Lung (tissue), 12 donors: ENCODE measurements around the gene TDRD3. TPM values are rescaled to one million over a fixed set of nuclear protein-coding genes. Genes with fewer than 3 reads are reported as not detected.
A peak's percentile ranks its signal among the peaks of the same experiment; 100 is the strongest.

Experiments
- ATAC-seq: fragments of 200-7000 bp; cut with Tn5 transposase; one replicate; pipeline ENCODE4 v1.9.1; 2020; ENCODE audit warnings: moderate number of reproducible peaks; ENCODE audit not compliant: insufficient read depth, low FRiP score
- DNase-seq, 3 donors: peaks; one replicate each; pipeline ENCODE4 v3.0.0-alpha.2; 2013 to 2017
- H3K27ac ChIP-seq, 2 donors: one replicate each; pipeline ENCODE4 v1.5.1; 2013; ENCODE audit warnings: mild to moderate bottlenecking in 2 of 2, moderate library complexity in 2 of 2, control low read depth in 1 of 2, inconsistent platforms in 1 of 2, low read depth in 1 of 2, low read length in 1 of 2
- H3K27me3 ChIP-seq, 3 donors: one replicate each; pipeline ENCODE4 v1.5.1; 2013; ENCODE audit warnings: low read length in 2 of 3; ENCODE audit not compliant: control insufficient read depth in 3 of 3, insufficient read depth in 3 of 3
- H3K36me3 ChIP-seq, 4 donors: one replicate each; pipeline ENCODE4 v1.5.1; 2013; ENCODE audit warnings: low read length in 4 of 4, mild to moderate bottlenecking in 1 of 4, moderate library complexity in 1 of 4; ENCODE audit not compliant: control insufficient read depth in 4 of 4, insufficient read depth in 4 of 4
- H3K4me1 ChIP-seq, 5 donors: one replicate each; pipeline ENCODE4 v1.5.1; 2013; ENCODE audit warnings: low read length in 5 of 5, mild to moderate bottlenecking in 2 of 5, moderate library complexity in 1 of 5; ENCODE audit not compliant: control insufficient read depth in 5 of 5, insufficient read depth in 5 of 5
- H3K4me3 ChIP-seq: one replicate; pipeline ENCODE4 v1.5.1; 2013; ENCODE audit warnings: mild to moderate bottlenecking, control low read depth, moderate library complexity
- H3K9ac ChIP-seq, 2 donors: one replicate each; pipeline ENCODE4 v1.5.1; 2013; ENCODE audit warnings: low read length in 2 of 2, control low read depth in 1 of 2; ENCODE audit not compliant: insufficient read depth in 1 of 2
- H3K9me3 ChIP-seq, 4 donors: one replicate each; pipeline ENCODE4 v1.5.1; 2013; ENCODE audit warnings: low read length in 3 of 4, mild to moderate bottlenecking in 1 of 4, moderate library complexity in 1 of 4; ENCODE audit not compliant: control insufficient read depth in 4 of 4, insufficient read depth in 3 of 4
- WGBS, 2 donors: extraction: QIAGEN DNeasy Blood & Tissue Kit; methylation state at CpG; one replicate each; pipeline ENCODE4 v1.1.7; 2013; 5-methylcytosine and 5-hydroxymethylcytosine counted together
- polyA plus RNA-seq, 2 donors: library from polyadenylated mRNA; stranded (reverse); fragments of 200-250 nt; gene quantifications; one replicate each; pipeline ENCODE4 v1.2.1, GENCODE V29; 2013
- total RNA-seq, 2 donors: library from RNA; depleted of rRNA in 1 of 2; stranded (reverse); fragments of >200 nt in 1 of 2; gene quantifications; one replicate each; pipeline ENCODE4 v1.2.1, GENCODE V29; 2014 to 2021
- TF ChIP-seq, protein P1 (sequence below): IDR thresholded peaks from 2 replicates; pipeline ENCODE4 v1.5.1; 2012; ENCODE audit warnings: mild to moderate bottlenecking; ENCODE audit errors: control extremely low read depth, extremely low read depth
- donor health status: control.
- donor health status: control.
- donor health status: Bipolar disorder and iron deficiency.
- donor health status: healthy.
- donor health status: DM: yes; HTN: yes; CAD: no.

The TDRD3 gene
- total and polyA plus RNA-seq, 4 donors: 6.5 to 56.7 (median 19.4) TPM

GRCh38 chr13:60613080-60613479 is 216.1 kb downstream of the TDRD3 start:
- Histone ChIP-seq H3K27ac (no peak overlapping the region), H3K4me1 (no peaks in the 10 kb centered on the region), H3K36me3 (no peaks in the 10 kb centered on the region), H3K4me3 (no peak overlapping the region), H3K9me3 (no peaks in the 10 kb centered on the region), H3K27me3 (peaks cover 0 to 2% (median 0%) of the 10 kb centered on the region in 3 donors), H3K9ac (no peak overlapping the region)
- no peak for DNase-seq
- 88 to 93% methylated on average over 1 of the region's 1 CpG for WGBS, 2 donors
- TF ChIP-seq, protein P1, sequence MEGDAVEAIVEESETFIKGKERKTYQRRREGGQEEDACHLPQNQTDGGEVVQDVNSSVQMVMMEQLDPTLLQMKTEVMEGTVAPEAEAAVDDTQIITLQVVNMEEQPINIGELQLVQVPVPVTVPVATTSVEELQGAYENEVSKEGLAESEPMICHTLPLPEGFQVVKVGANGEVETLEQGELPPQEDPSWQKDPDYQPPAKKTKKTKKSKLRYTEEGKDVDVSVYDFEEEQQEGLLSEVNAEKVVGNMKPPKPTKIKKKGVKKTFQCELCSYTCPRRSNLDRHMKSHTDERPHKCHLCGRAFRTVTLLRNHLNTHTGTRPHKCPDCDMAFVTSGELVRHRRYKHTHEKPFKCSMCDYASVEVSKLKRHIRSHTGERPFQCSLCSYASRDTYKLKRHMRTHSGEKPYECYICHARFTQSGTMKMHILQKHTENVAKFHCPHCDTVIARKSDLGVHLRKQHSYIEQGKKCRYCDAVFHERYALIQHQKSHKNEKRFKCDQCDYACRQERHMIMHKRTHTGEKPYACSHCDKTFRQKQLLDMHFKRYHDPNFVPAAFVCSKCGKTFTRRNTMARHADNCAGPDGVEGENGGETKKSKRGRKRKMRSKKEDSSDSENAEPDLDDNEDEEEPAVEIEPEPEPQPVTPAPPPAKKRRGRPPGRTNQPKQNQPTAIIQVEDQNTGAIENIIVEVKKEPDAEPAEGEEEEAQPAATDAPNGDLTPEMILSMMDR: no peak
- no peak for ATAC-seq

- Histone ChIP-seq H3K27me3 (peaks cover 0 to 2% (median 0%) of the 10 kb centered on the region in 3 donors), H3K4me3 (no peak overlapping the region), H3K4me1 (no peaks in the 10 kb centered on the region), H3K27ac (no peak overlapping the region), H3K36me3 (no peaks in the 10 kb centered on the region), H3K9me3 (peaks cover 0 to 2% (median 0%) of the 10 kb centered on the region in 4 donors), H3K9ac (no peak overlapping the region)
- TF ChIP-seq, protein P1: no peak
- DNase-seq (peak in 2 of 3 donors; percentile 14 to 23), ATAC-seq (no peak)
- 81 to 86% methylated on average over 4 of the region's 4 CpGs for WGBS, 2 donors
Observed at GRCh38 chr13:60617991-60618733, 221.1 kb downstream of the TDRD3 start.

DNA sequence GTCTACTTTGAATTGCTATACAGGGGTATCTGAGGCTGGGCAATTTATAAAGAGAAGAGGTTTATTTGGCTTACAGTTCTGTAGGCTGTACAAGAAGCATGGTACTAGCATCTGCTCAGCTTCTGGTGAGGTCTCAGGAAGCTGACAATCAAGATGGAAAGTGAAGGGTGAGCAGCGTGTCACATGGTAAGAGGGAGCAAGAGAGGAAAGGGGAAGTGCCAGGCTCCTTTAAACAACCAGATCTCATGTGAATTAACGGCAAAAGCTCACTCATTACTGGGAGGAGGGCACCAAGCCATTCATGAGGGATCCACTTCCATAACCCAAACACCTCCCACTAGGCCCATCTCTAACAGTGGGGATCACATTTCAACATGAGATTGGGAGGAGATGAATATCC is 222.4 kb downstream of the TDRD3 start:
- Histone ChIP-seq H3K9ac (no peak overlapping the region), H3K27ac (no peak overlapping the region), H3K36me3 (no peaks in the 10 kb centered on the region), H3K27me3 (no peaks in the 10 kb centered on the region), H3K9me3 (peaks cover 0 to 2% (median 0%) of the 10 kb centered on the region in 4 donors), H3K4me1 (no peaks in the 10 kb centered on the region), H3K4me3 (no peak overlapping the region)
- TF ChIP-seq, protein P1: no peak
- no peak for DNase-seq
- no peak for ATAC-seq
- 66 to 77% methylated on average over 2 of the region's 2 CpGs for WGBS, 2 donors
